GM18873 (cell line): ENCODE results near the gene CARD6.
"Not testable (repeated sequence)": the region's sequence is repeated elsewhere in the genome, so short reads cannot be mapped to it uniquely, and the experiment has no call there.

Source experiments
- ATAC-seq: cut with Tn5 transposase; IDR thresholded peaks from one replicate; pipeline ENCODE4 v1.9.1; 2021; ENCODE audit warnings: mild to moderate bottlenecking, moderate library complexity, moderate number of reproducible peaks; ENCODE audit not compliant: unreplicated experiment, low FRiP score

CARD6 gene

GRCh38 chr5:40869384-40869783 lies 28.2 kb downstream of the CARD6 start:
- ATAC-seq = no peak

DNA sequence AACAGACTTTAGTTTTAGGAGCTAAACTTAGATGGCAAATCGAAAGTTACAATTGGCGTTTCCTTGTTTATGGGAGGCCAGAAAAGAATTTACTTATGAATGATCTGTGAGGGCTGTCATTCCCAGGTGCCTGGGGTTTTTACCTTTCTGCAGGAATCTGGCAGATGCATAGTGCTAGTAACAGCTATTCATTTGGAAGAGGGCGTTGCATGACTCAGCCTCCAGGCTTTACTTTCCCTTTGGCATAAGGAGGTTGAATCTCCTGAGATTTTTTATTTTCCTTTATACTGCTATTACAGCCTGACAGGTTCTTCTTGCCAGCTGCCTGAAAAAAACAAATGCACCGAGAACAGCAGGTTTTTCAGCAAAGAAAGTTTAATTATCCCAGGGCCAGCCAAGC lies 30.0 kb downstream of the CARD6 start:
- ATAC-seq = no peak

- ATAC-seq = not testable (repeated sequence)
These were observed 31.1 kb downstream of the CARD6 start for GRCh38 chr5:40872253-40872652.

GRCh38 chr5:40873286-40873880 lies 32.2 kb downstream of the CARD6 start:
- ATAC-seq = no peak

DNA sequence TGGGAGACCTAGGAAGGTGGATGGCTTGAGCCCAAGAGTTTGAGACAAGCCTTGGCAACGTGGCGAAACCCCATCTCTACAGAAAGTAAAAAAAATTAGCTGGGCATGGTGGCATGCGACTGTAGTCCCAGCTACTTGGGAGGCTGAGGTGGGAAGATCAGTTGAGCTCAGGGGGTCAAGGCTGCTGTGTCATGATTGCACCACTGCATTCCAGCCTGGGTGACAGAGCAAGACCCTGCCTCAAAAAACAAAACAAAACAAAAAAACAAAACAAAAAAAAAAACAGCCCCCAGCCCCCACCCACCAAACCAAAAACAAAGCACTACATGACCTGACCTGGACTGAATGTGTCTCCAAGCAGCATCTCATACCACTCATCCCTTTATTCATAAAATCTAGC lies 34.8 kb downstream of the CARD6 start:
- ATAC-seq = no peak

GRCh38 chr5:40877371-40877988 lies 36.3 kb downstream of the CARD6 start:
- no peak for ATAC-seq

DNA sequence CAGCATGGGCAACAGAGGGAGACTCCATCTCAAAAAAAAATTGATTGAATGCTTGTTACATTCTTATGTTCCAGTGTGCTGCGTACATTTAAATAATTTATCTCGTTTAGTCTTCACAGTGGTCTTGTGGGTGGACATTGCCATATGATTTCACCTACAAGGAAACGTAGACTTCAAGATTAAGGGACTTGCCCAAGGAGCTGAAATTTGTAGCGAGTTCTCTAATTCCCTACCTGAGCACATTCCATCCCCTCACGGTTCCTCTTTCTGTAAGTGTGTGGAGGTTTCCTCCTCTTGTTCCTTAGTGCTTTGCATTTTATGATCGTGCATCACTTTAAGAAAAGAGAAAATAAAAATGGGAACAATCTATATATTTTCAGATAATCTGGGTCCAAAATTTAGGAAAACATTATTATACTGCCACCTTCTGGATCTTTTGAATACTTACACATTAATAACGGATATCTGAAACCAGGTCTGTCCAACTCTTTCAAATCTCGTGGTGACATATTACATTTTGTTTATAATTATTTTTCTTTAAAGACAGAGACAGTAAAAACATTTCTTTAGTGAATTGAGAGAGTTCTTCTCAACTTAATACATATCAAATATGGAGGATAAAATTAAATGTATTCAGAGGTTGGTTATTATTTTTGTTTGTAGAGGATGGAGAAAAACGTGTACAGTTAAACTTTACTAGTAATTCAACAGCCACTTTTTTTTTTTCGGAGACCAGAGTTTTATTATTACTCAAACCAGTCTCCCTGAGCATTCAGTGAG lies 38.2 kb downstream of the CARD6 start:
- no peak for ATAC-seq

DNA sequence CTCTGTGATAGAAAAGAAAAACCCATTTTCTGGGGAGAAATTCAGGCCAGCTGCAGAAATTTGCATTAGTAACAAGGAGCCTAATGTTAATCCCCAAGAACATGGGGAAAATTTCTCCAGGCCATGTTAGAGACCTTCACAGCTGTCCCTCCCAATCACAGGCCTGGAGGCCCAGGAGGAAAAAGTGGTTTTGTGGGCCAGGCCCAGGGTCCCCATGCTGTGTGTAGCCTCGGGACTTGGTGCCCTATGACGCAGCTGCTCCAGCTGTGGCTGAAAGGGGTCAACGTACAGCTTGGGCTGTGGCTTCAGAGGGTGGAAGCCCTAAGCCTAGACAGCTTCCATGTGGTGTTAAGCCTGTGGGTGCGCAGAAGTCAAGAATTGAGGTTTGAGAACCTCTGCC lies 41.1 kb downstream of the CARD6 start:
- no peak for ATAC-seq

- ATAC-seq = not testable (repeated sequence)
These were observed 41.9 kb downstream of the CARD6 start for GRCh38 chr5:40883051-40883450.

DNA sequence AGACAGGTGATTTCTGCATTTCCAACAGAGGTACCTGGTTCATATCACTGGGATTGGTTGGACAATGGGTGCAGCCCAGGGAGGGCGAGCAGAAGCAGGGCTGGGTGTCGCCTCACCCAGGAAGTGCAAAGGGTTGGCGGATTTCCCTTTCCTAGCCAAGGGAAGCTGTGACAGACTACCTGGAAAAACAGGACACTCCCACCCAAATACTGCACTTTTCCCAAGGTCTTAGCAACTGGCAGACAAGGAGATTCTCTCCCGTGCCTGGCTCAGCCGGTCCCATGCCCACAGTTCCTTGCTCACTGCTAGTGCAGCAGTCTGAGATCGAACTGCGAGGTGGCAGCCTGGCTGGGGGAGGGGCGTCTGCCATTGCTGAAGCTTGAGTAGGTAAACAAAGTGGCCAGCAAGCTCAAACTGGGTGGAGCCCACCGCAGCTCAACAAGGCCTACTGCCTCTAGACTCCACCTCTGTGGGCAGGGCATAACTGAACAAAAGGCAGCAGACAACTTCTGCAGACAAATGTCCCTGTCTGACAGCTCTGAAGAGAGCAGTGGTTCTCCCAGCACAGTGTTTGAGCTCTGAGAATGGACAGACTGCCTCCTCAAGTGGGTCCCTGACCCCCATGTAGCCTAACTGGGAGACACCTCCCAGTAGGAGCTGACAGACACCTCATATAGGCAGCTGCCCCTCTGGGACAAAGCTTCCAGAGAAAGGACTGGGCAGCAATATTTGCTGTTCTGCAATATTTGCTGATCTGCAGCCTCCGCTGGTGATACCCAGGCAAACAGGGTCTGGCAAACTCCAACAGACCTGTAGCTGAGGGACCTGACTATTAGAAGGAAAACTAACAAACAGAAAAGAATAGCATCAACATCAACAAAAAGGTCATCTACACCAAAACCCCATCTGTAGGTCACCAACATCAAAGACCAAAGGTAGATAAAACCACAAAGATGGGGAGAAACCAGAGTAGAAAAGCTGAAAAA lies 54.6 kb downstream of the CARD6 start:
- ATAC-seq = not testable (repeated sequence)

GRCh38 chr5:40904205-40904993 lies 63.2 kb downstream of the CARD6 start:
- peak; percentile 66 for ATAC-seq

DNA sequence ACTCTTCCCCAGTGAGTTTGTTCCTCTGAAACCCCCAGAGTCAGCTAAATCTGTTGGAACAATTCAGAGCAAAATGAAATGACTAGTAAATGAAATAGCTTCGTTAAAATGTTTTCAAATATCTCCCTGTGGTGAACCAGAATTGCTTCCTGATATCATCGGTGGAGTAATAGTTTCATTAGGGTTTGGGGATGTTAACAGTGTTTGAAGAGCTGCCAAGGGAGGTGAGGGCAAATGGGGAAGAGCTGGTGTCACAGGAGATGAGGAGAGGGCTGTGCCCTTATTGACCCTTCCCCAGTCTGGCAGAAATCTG lies 63.8 kb downstream of the CARD6 start:
- ATAC-seq = no peak

DNA sequence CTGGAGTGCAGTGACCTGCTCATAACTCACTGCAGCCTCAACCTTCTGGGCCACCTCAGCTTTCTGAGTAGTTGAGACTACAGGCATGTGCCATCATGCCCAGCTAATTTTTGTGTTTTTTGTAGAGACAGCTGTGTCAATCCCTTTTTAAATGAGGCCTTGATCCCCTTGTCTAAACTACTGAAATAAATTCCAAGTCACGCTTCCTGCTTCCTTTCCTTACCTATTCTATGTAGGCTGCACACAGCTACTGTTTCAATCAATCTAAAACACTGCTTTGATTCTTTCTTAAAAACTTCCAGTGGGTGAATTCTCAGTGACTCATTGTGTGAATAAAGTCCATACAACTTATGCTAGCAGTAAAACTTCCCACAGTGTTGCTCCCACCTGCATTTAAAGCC lies 65.2 kb downstream of the CARD6 start:
- ATAC-seq = no peak

DNA sequence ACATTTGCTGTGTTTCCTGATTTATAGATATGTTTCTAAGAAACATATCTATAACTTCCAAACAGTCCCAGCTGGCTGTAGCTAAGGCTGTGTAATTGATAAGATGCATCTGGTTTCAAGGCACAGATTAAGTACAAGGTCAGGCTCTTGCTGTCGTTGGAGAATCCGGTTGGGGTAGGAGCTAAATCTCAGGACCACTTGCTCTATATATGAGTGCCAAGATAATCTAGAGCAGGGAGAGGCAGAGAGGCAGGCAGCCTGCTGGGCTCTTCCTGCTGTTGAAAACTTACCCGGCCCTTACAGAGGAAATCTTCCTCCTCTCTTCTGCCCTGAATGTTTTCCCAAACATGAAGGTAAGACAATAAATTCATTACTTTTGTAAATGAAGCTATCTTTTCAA lies 68.1 kb downstream of the CARD6 start, which contains the start of gene C7:
TSS of gene C7 (plus strand) at position 234 of the 400 bp plus-strand sequence. CDS start at position 348, 114 bp downstream.
- no peak for ATAC-seq

GRCh38 chr5:40909723-40910122 lies 68.6 kb downstream of the CARD6 start:
- ATAC-seq = no peak
